Measurements from ENCODE around the gene MUC5B.

The MUC5B gene

DNA sequence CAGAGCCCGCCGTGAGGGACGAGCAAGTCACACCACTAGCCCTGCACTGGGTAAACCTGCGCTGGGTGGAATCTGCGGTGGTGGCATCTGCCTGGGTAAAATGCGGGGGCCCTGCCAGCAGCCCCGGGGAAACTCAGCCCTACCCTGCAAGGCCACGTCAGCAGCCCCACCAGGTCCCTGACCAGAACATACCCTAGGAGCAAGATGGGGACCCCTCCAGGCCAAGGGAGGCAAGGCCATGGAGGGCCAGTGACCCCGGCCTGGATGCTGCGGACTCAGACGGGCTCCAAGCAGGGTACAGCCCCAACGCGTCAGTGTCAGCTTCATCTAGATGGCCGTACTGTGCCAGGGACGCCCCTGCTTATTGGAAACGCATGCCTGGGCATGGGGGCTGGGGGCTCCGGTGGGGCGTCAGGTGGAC, 60.2 kb downstream of the MUC5B start:
- no peak for DNase-seq (ENCODE audit: low read depth in 1 of 2, low spot score in 1 of 2)
- Histone ChIP-seq H3K4me3 (replicated peaks; ENCODE audit: insufficient read depth, low read length) (no peak overlapping the region), H3K27me3 (ENCODE audit: insufficient read depth, poor library complexity, severe bottlenecking) (no peaks in the 10 kb centered on the region), H3K27ac (replicated peaks) (no peak overlapping the region)
- TF ChIP-seq GABPA (IDR thresholded peaks at IDR 0.05; ENCODE audit: low read depth) (no peak), SPI1 (IDR thresholded peaks at IDR 0.05; ENCODE audit: borderline replicate concordance, low read depth) (no peak), POLR2AphosphoS5 (IDR thresholded peaks at IDR 0.05; ENCODE audit: low read depth) (no peak)
- TF ChIP-seq, protein P1, sequence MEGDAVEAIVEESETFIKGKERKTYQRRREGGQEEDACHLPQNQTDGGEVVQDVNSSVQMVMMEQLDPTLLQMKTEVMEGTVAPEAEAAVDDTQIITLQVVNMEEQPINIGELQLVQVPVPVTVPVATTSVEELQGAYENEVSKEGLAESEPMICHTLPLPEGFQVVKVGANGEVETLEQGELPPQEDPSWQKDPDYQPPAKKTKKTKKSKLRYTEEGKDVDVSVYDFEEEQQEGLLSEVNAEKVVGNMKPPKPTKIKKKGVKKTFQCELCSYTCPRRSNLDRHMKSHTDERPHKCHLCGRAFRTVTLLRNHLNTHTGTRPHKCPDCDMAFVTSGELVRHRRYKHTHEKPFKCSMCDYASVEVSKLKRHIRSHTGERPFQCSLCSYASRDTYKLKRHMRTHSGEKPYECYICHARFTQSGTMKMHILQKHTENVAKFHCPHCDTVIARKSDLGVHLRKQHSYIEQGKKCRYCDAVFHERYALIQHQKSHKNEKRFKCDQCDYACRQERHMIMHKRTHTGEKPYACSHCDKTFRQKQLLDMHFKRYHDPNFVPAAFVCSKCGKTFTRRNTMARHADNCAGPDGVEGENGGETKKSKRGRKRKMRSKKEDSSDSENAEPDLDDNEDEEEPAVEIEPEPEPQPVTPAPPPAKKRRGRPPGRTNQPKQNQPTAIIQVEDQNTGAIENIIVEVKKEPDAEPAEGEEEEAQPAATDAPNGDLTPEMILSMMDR (IDR thresholded peaks at IDR 0.05; ENCODE audit: insufficient read depth, low read length) = no peak
- TF ChIP-seq, protein P2, sequence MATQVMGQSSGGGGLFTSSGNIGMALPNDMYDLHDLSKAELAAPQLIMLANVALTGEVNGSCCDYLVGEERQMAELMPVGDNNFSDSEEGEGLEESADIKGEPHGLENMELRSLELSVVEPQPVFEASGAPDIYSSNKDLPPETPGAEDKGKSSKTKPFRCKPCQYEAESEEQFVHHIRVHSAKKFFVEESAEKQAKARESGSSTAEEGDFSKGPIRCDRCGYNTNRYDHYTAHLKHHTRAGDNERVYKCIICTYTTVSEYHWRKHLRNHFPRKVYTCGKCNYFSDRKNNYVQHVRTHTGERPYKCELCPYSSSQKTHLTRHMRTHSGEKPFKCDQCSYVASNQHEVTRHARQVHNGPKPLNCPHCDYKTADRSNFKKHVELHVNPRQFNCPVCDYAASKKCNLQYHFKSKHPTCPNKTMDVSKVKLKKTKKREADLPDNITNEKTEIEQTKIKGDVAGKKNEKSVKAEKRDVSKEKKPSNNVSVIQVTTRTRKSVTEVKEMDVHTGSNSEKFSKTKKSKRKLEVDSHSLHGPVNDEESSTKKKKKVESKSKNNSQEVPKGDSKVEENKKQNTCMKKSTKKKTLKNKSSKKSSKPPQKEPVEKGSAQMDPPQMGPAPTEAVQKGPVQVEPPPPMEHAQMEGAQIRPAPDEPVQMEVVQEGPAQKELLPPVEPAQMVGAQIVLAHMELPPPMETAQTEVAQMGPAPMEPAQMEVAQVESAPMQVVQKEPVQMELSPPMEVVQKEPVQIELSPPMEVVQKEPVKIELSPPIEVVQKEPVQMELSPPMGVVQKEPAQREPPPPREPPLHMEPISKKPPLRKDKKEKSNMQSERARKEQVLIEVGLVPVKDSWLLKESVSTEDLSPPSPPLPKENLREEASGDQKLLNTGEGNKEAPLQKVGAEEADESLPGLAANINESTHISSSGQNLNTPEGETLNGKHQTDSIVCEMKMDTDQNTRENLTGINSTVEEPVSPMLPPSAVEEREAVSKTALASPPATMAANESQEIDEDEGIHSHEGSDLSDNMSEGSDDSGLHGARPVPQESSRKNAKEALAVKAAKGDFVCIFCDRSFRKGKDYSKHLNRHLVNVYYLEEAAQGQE (IDR thresholded peaks at IDR 0.05; ENCODE audit: insufficient replicate concordance, low read depth) = no peak

DNA sequence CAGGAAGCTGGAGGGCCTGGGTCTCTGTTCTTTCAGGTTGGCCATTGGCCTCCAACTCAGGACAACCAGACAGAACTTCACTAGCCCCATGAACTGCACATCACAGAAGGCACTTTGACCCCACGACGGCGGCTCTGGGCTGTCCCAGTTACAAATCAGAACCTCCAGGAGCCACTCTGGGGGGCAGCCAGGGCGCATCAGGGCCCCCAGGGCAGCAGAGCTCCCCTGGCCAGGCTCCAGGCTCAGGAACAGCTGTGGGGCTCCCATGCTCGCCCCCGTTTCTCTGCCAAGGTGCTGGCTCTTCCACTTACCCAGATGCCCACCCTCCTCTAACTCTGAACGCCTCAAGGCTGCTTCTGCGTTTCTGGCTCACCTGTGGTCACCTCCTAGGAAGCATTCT, 61.0 kb downstream of the MUC5B start:
- no peaks in the 10 kb centered on the region for H3K27me3 ChIP-seq (ENCODE audit: insufficient read depth, poor library complexity, severe bottlenecking)
- no peak overlapping the region for H3K4me3 ChIP-seq (replicated peaks; ENCODE audit: insufficient read depth, low read length)
- H3K27ac ChIP-seq (replicated peaks) = no peak overlapping the region
- DNase-seq (ENCODE audit: low read depth in 1 of 2, low spot score in 1 of 2) = no peak
- no peak for TF ChIP-seq GABPA (IDR thresholded peaks at IDR 0.05; ENCODE audit: low read depth)
- TF ChIP-seq SPI1 (IDR thresholded peaks at IDR 0.05; ENCODE audit: borderline replicate concordance, low read depth) = no peak

- H3K27me3 ChIP-seq (ENCODE audit: insufficient read depth, poor library complexity, severe bottlenecking) = no peaks in the 10 kb centered on the region
- no peak for DNase-seq (ENCODE audit: low read depth in 1 of 2, low spot score in 1 of 2)
- H3K4me3 ChIP-seq (replicated peaks; ENCODE audit: insufficient read depth, low read length) = no peak overlapping the region
- H3K27ac ChIP-seq (replicated peaks) = no peak overlapping the region
- TF ChIP-seq, protein P2 (IDR thresholded peaks at IDR 0.05; ENCODE audit: insufficient replicate concordance, low read depth) = no peak
- TF ChIP-seq SPI1 (IDR thresholded peaks at IDR 0.05; ENCODE audit: borderline replicate concordance, low read depth) (no peak), POLR2AphosphoS5 (IDR thresholded peaks at IDR 0.05; ENCODE audit: low read depth) (no peak), GABPA (IDR thresholded peaks at IDR 0.05; ENCODE audit: low read depth) (no peak)
- TF ChIP-seq, protein P1 (IDR thresholded peaks at IDR 0.05; ENCODE audit: insufficient read depth, low read length) = no peak
Measured at GRCh38 chr11:1285316-1285744, 62.5 kb downstream of the MUC5B start.

DNA sequence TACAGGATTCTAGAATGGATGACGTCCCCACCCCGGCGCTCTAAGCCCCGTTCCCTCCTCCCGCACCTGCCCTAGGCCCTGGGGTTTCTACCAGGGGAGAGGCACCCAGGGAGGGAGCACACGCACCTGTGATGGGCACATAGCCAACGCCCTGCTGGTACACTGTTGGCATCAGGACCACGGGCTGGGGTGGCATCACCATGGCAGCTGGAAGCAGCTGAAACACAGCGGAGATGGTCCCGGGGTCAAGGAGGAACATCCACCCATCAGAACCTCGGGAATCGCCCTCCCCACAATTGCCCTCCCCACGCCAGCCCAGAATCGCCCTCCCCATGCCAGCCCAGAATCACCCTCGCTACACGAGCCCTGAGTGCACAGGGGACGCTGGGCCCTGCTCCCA, 63.0 kb downstream of the MUC5B start:
- DNase-seq (ENCODE audit: low read depth in 1 of 2, low spot score in 1 of 2) = no peak
- H3K27me3 ChIP-seq (ENCODE audit: insufficient read depth, poor library complexity, severe bottlenecking) = no peaks in the 10 kb centered on the region
- no peak overlapping the region for H3K4me3 ChIP-seq (replicated peaks; ENCODE audit: insufficient read depth, low read length)
- TF ChIP-seq, protein P2 (IDR thresholded peaks at IDR 0.05; ENCODE audit: insufficient replicate concordance, low read depth) = no peak
- TF ChIP-seq, protein P1 (IDR thresholded peaks at IDR 0.05; ENCODE audit: insufficient read depth, low read length) = no peak
- TF ChIP-seq SPI1 (IDR thresholded peaks at IDR 0.05; ENCODE audit: borderline replicate concordance, low read depth) = no peak
- no peak for TF ChIP-seq POLR2AphosphoS5 (IDR thresholded peaks at IDR 0.05; ENCODE audit: low read depth)
- TF ChIP-seq GABPA (IDR thresholded peaks at IDR 0.05; ENCODE audit: low read depth) = no peak
- no peak overlapping the region for H3K27ac ChIP-seq (replicated peaks)
